ENCODE data around the gene VWA7.

Gene VWA7

GRCh38 chr6:31732029-31732428 is 45.1 kb downstream of the VWA7 start:
- no peak for TF ChIP-seq ISL1 (CRISPR knock-in tag; IDR thresholded peaks at IDR 0.05)
- no peak for TF ChIP-seq ZC3H10 (CRISPR knock-in tag; IDR thresholded peaks at IDR 0.05)
- no peak for TF ChIP-seq ZFP3 (CRISPR knock-in tag; IDR thresholded peaks at IDR 0.05)
- no peak for TF ChIP-seq ZNF565 (CRISPR knock-in tag; conservative IDR thresholded peaks at IDR 0.05; ENCODE audit: low read depth)
- no peak for ATAC-seq

GRCh38 chr6:31730631-31731086 is 46.5 kb downstream of the VWA7 start:
- ATAC-seq, result no peak
- TF ChIP-seq OSR1 (CRISPR knock-in tag; IDR thresholded peaks at IDR 0.05) (no peak), ZNF8 (CRISPR knock-in tag; IDR thresholded peaks at IDR 0.05) (no peak), ZFP30 (CRISPR knock-in tag; IDR thresholded peaks at IDR 0.05) (no peak), ESRRG (CRISPR knock-in tag; IDR thresholded peaks at IDR 0.05) (no peak), ARNTL (CRISPR knock-in tag; IDR thresholded peaks at IDR 0.05; ENCODE audit: borderline replicate concordance, low read depth) (no peak), ISL1 (CRISPR knock-in tag; IDR thresholded peaks at IDR 0.05) (no peak), ZC3H10 (CRISPR knock-in tag; IDR thresholded peaks at IDR 0.05) (no peak), RARB (CRISPR knock-in tag; IDR thresholded peaks at IDR 0.05) (no peak), PATZ1 (CRISPR knock-in tag; IDR thresholded peaks at IDR 0.05; ENCODE audit: borderline replicate concordance) (no peak), POU6F1 (CRISPR knock-in tag; IDR thresholded peaks at IDR 0.05; ENCODE audit: borderline replicate concordance, low read depth) (no peak), CREB5 (CRISPR knock-in tag; IDR thresholded peaks at IDR 0.05; ENCODE audit: low read depth) (no peak)

DNA sequence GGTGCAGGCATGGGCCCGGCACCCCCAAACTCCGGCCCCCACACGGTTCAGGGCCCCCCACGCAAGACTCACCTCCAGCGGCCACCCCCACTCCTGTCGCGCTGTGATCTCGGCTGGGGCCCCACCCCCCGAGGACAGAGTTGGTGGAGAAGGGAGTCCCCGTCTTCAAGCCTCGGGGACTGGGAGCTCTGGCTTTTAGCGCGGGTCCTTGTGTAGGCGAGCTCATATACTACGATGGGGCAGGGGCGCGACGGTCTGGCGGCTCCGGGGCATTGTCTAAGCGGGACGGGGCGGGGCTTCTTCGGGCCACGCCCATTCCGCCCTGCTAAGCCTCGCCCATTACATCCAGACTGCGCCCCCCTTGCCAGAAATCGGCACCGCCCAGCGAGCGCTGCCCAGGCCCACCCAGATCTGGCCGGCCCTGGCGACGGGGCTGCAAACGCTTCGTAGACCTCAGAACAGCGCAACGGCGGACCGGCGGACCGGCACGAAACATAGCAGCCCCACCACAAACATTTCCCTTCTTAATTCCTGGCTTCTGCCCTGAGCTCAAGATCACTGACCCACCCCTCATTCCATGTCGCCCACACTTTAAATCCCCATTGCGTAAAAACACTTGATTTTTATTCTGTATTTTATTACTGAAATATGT is 47.0 kb downstream of the VWA7 start:
- peak; percentile 86 for ATAC-seq
- TF ChIP-seq PATZ1 (CRISPR knock-in tag; IDR thresholded peaks at IDR 0.05; ENCODE audit: borderline replicate concordance) (peak; percentile 75; the same call in 1 of the 2 replicates), ZFP3 (CRISPR knock-in tag; IDR thresholded peaks at IDR 0.05) (peak; percentile 82), BACH2 (CRISPR knock-in tag; IDR thresholded peaks at IDR 0.05; ENCODE audit: borderline replicate concordance) (no peak), SNAI2 (CRISPR knock-in tag; IDR thresholded peaks at IDR 0.05) (no peak)

- peak; percentile 87 for ATAC-seq
- TF ChIP-seq RARB (CRISPR knock-in tag; IDR thresholded peaks at IDR 0.05) (0 out of 2 replicates have a peak, but pooled peaks have one; percentile 48), ZNF565 (CRISPR knock-in tag; conservative IDR thresholded peaks at IDR 0.05; ENCODE audit: low read depth) (no peak), TSHZ2 (CRISPR knock-in tag; IDR thresholded peaks at IDR 0.05) (no peak), CREB5 (CRISPR knock-in tag; IDR thresholded peaks at IDR 0.05; ENCODE audit: low read depth) (no peak)
- TF ChIP-seq, protein P1, sequence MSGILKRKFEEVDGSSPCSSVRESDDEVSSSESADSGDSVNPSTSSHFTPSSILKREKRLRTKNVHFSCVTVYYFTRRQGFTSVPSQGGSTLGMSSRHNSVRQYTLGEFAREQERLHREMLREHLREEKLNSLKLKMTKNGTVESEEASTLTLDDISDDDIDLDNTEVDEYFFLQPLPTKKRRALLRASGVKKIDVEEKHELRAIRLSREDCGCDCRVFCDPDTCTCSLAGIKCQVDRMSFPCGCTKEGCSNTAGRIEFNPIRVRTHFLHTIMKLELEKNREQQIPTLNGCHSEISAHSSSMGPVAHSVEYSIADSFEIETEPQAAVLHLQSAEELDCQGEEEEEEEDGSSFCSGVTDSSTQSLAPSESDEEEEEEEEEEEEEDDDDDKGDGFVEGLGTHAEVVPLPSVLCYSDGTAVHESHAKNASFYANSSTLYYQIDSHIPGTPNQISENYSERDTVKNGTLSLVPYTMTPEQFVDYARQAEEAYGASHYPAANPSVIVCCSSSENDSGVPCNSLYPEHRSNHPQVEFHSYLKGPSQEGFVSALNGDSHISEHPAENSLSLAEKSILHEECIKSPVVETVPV (CRISPR knock-in tag; IDR thresholded peaks at IDR 0.05), result no peak
Measured at GRCh38 chr6:31729515-31729978, 47.6 kb downstream of the VWA7 start.

Data from SK-N-SH treated with all-trans-retinoic acid at 6 μM for 48 hours (cell line).